ENCODE measurements around the gene HOXA13.

The HOXA13 gene

DNA sequence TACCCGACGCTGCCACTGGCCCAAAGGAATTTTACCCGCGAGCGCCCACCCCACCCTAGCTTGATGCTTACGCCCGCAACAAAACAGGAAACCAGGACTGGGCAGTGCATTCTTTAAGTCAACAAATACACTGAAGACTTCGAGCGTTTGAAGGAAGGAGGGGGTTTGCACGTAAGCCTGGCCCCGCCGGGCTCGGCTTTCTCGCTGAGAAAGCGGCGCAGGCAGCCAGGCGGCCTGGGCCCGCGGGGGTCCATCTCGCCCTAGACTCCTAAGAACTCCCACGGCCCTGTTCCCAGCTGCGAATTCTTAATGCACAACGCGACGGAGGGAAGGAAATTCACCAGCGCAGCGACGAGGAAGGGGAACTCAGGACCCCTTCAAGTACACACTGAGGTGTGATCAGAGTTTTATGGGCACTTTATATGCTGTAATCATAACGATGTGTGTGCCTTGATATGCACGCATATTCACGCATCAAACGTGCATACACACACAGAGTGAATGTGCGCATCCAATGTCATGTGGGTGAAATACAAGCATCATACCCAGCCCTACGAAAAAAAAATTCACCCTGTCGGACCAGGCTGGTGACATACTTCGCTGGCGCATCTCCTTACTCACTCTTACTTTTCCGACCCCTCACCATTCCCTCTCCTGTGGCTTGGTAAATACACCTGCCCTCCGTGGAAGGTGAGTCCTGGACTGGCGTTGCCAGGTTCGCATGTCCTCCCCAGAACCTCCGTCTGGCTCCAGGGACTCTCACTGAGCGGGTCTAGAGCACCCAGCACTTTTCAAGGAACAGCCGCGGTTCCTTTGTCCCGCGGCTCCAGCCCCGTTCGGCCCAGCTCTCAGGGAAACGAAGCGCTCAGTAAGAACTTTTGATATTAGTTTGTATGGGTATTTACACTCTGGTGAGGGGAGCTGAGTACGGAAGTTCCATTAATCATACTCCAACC is 5.7 kb upstream of the HOXA13 start:
- peak overlapping the region in 1 of 2 donors; percentile 20 for H3K4me3 ChIP-seq
- no peak overlapping the region for H3K27ac ChIP-seq
- TF ChIP-seq, protein P1, sequence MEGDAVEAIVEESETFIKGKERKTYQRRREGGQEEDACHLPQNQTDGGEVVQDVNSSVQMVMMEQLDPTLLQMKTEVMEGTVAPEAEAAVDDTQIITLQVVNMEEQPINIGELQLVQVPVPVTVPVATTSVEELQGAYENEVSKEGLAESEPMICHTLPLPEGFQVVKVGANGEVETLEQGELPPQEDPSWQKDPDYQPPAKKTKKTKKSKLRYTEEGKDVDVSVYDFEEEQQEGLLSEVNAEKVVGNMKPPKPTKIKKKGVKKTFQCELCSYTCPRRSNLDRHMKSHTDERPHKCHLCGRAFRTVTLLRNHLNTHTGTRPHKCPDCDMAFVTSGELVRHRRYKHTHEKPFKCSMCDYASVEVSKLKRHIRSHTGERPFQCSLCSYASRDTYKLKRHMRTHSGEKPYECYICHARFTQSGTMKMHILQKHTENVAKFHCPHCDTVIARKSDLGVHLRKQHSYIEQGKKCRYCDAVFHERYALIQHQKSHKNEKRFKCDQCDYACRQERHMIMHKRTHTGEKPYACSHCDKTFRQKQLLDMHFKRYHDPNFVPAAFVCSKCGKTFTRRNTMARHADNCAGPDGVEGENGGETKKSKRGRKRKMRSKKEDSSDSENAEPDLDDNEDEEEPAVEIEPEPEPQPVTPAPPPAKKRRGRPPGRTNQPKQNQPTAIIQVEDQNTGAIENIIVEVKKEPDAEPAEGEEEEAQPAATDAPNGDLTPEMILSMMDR (IDR thresholded peaks at IDR 0.05): no peak
- peaks cover 0 to 29% (median 20%) of the 10 kb centered on the region in 4 donors for H3K4me1 ChIP-seq
- peaks cover 3 to 95% of the 10 kb centered on the region in 2 donors for H3K27me3 ChIP-seq
- peak in 1 of 2 donors; percentile 47 for DNase-seq
- no peaks in the 10 kb centered on the region for H3K36me3 ChIP-seq
- intact Hi-C loops (cut with DNase I; ENCODE audit: low total_unique reads): loop anchor here (10.0 kb wide), 1 partner anchor 369 kb away; no protein-coding TSS in a partner anchor
- H3K9me3 ChIP-seq: no peaks in the 10 kb centered on the region

DNA sequence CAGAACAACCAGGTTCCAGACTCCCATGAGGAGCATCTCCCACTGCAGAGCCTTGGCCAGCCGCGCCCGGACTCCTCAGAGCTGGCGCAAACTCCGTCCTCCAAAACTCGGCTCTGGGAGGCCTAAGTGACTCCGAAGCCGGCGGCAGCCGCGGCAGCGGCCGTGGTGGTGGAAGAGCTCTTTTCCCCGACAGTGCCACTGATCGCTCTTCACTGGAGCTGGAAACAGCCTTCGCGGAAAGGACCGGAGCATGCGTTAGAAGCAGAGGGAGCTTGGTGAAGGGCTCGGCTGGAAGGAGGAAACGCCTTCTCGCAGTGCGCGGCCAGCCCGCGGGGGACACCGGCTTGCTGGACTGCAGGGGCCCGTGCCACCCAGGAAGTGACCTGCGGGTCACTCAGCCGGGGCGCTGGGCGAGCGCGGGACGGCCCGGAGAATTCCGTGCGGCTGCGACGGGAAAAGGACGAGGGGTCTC is 5.0 kb upstream of the HOXA13 start:
- intact Hi-C loops (cut with DNase I; ENCODE audit: low total_unique reads): loop anchor here (10.0 kb wide), 1 partner anchor 370 kb away; no protein-coding TSS in a partner anchor

DNA sequence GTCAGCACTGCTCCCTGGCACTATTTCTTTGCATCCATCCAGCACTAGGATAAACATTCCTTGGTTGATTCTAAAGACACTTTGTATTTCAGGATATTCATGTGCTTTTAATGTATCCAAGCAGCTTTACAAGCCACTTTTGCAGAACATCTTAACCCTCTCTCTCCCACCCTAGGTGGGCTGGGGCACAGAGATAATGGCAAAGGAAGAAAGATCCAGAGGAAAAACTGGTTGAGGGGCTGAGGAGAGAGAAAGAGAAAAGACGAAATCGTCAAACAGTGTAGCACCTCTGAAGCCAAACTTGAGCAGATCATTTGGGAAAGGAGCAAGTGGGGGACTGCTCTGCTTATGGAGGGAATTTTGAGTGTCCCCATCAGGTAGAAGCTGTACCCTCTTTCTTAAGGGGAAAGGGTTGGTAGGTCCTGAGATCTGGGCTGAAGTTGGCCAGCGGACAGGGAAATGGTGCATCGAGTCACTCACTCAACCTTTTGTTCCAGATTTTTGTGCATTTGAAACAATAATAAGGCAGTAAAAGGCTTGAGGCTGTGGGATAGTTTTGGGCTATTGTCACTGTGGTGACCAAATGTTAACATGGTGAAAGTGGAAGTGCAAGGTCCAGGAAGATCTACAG is 4.2 kb upstream of the HOXA13 start:
- peaks cover under 1 to 96% of the 10 kb centered on the region in 2 donors for H3K27me3 ChIP-seq
- H3K36me3 ChIP-seq: no peaks in the 10 kb centered on the region
- peaks cover 0 to 40% (median 24%) of the 10 kb centered on the region in 4 donors for H3K4me1 ChIP-seq
- intact Hi-C loops (cut with DNase I; ENCODE audit: low total_unique reads): loop anchor here (10.0 kb wide), 1 partner anchor 371 kb away; no protein-coding TSS in a partner anchor
- no peak overlapping the region for H3K27ac ChIP-seq
- H3K4me3 ChIP-seq: no peak overlapping the region
- TF ChIP-seq, protein P1 (IDR thresholded peaks at IDR 0.05): no peak
- DNase-seq: no peak
- no peaks in the 10 kb centered on the region for H3K9me3 ChIP-seq

More for the DNA sequence above, 5.0 kb upstream of the HOXA13 start:
- TF ChIP-seq, protein P1 (IDR thresholded peaks at IDR 0.05): no peak
- DNase-seq: no peak
- Histone ChIP-seq H3K4me1 (peaks cover 0 to 33% (median 20%) of the 10 kb centered on the region in 4 donors), H3K27ac (no peak overlapping the region), H3K9me3 (no peaks in the 10 kb centered on the region), H3K27me3 (peaks cover 0 to 95% of the 10 kb centered on the region in 2 donors), H3K4me3 (peak overlapping the region in 1 of 2 donors; percentile 20), H3K36me3 (no peaks in the 10 kb centered on the region)

DNA sequence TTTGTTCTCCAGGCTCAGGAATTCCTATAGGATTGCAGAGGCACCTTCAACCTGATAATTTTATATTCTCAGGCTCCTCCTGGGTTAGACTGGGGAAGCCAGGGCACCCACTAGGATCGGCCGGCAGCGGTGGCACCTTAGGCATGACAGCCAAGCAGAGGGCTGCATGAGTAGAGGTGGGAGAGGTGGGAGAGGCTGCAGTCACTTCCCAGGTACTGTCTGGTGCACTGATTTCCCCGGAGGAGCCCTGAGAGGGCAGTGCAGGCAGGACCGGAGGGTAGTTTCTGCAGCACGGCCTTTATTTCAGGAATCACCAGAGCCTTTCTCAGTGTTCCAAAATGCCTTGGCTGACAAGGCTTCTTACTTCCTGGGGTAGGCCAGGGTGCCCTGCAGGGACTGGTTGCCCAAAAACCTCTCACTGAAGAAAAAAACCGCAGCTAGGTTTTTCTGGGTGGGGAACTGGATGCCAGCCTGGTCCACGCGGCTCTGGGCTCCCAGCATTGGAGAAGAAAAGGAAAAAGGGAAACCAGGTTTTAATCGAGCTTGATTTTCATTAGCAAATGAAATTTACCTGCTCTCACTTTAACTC is 3.6 kb upstream of the HOXA13 start:
- intact Hi-C loops (cut with DNase I; ENCODE audit: low total_unique reads): loop anchor here (10.0 kb wide), 1 partner anchor 371 kb away; no protein-coding TSS in a partner anchor
- H3K27me3 ChIP-seq: peaks cover 4 to 96% of the 10 kb centered on the region in 2 donors

DNA sequence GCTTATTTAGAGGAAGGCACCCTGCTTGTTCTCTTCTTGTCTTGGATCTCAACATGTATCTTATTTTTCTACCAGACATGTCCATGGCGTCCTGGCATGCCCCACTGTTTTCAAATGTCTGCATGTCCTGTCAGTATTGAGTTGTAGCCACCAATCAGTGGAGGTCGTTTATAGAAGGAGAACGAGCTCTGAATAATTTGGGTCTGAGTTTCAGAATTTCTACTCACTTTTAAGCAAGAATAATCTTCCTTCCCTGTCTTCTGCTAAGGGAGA is 2.9 kb upstream of the HOXA13 start:
- TF ChIP-seq, protein P1 (IDR thresholded peaks at IDR 0.05): no peak
- H3K27me3 ChIP-seq: peaks cover 4 to 97% of the 10 kb centered on the region in 2 donors
- H3K36me3 ChIP-seq: no peaks in the 10 kb centered on the region
- no peaks in the 10 kb centered on the region for H3K9me3 ChIP-seq
- peaks cover 0 to 48% (median 26%) of the 10 kb centered on the region in 4 donors for H3K4me1 ChIP-seq
- no peak overlapping the region for H3K4me3 ChIP-seq
- DNase-seq: no peak
- H3K27ac ChIP-seq: no peak overlapping the region
- intact Hi-C loops (cut with DNase I; ENCODE audit: low total_unique reads): loop anchor here (10.0 kb wide), 1 partner anchor 372 kb away; no protein-coding TSS in a partner anchor

More for the DNA sequence above, 3.6 kb upstream of the HOXA13 start:
- Histone ChIP-seq H3K36me3 (no peaks in the 10 kb centered on the region), H3K4me1 (peaks cover 0 to 46% (median 26%) of the 10 kb centered on the region in 4 donors), H3K9me3 (no peaks in the 10 kb centered on the region), H3K27ac (no peak overlapping the region), H3K4me3 (no peak overlapping the region)
- DNase-seq: peak in 1 of 2 donors; percentile 13
- TF ChIP-seq, protein P1 (IDR thresholded peaks at IDR 0.05): no peak
